Measurements from ENCODE around the gene SGSM2. TPM values are rescaled to one million over a fixed set of nuclear protein-coding genes. Genes with fewer than 3 reads are reported as not detected.

SGSM2 gene
- total and polyA plus RNA-seq, 12 donors, result 16.3 to 393 (median 52.9) TPM

DNA sequence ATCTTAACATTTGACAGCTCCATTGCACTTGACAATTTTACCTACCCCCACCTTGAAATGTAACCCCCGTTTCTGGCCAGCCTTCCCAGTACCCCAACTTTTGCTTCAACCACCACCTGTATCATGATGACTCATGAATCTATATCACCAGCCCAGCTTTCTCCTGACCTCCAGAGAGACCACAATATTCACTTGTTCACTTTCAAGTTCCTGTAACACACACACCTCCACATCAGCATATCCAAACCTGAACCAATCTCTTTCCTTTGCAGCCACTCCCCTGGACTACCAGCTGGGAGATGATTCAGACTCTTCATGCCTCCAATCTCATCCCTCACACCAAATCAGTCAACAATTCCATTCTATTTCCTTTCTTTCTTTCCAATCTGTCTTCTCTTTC lies 41.7 kb upstream of the SGSM2 start:
- Histone ChIP-seq H3K36me3 (replicated peaks in 1 of 2) (peaks cover 0 to 54% of the 10 kb centered on the region in 2 donors), H3K27ac (no peak overlapping the region), H3K9me3 (replicated peaks in 1 of 3) (no peaks in the 10 kb centered on the region), H3K27me3 (no peaks in the 10 kb centered on the region), H3K4me3 (no peak overlapping the region), H3K4me1 (replicated peaks in 1 of 2) (no peaks in the 10 kb centered on the region)
- intact Hi-C loops (cut with DNase I), result no loop called here
- no peak for TF ChIP-seq POLR2A (IDR thresholded peaks at IDR 0.05)
- TF ChIP-seq, protein P1, sequence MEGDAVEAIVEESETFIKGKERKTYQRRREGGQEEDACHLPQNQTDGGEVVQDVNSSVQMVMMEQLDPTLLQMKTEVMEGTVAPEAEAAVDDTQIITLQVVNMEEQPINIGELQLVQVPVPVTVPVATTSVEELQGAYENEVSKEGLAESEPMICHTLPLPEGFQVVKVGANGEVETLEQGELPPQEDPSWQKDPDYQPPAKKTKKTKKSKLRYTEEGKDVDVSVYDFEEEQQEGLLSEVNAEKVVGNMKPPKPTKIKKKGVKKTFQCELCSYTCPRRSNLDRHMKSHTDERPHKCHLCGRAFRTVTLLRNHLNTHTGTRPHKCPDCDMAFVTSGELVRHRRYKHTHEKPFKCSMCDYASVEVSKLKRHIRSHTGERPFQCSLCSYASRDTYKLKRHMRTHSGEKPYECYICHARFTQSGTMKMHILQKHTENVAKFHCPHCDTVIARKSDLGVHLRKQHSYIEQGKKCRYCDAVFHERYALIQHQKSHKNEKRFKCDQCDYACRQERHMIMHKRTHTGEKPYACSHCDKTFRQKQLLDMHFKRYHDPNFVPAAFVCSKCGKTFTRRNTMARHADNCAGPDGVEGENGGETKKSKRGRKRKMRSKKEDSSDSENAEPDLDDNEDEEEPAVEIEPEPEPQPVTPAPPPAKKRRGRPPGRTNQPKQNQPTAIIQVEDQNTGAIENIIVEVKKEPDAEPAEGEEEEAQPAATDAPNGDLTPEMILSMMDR (IDR thresholded peaks at IDR 0.05), result no peak
- 77 to 94% (median 86%) methylated on average over 1 of the region's 1 CpG for WGBS, 4 donors
- DNase-seq, result no peak

DNA sequence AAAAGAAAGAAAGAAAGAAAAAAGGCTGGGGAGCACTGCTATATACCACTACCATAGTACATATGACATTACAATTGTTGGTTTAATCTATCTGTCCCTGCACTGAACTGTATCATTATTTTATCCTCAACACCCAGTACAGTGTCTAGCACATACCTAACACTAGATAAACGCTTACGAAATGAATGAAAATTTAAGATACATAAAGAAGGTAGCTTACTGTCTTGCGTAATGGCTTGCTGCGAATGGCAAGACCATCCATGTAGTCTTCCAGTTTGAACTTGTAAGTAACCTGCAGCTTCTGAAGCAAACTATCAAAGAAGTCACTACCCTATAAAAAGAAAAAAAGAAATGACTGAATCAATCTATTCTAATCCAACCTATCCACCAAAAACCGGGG lies 40.3 kb upstream of the SGSM2 start:
- WGBS, 4 donors, result 89 to 94% (median 93%) methylated on average over 5 of the region's 5 CpGs
- H3K9me3 ChIP-seq (replicated peaks in 1 of 3), result no peaks in the 10 kb centered on the region
- peaks cover 0 to 48% of the 10 kb centered on the region in 2 donors for H3K36me3 ChIP-seq (replicated peaks in 1 of 2)
- H3K4me1 ChIP-seq (replicated peaks in 1 of 2), result peaks cover 3% of the 10 kb centered on the region in 2 donors
- TF ChIP-seq, protein P1 (IDR thresholded peaks at IDR 0.05), result no peak
- TF ChIP-seq POLR2A (IDR thresholded peaks at IDR 0.05), result no peak
- no peak overlapping the region for H3K4me3 ChIP-seq
- H3K27ac ChIP-seq, result no peak overlapping the region
- no peak for DNase-seq
- intact Hi-C loops (cut with DNase I), result no loop called here
- no peaks in the 10 kb centered on the region for H3K27me3 ChIP-seq

DNA sequence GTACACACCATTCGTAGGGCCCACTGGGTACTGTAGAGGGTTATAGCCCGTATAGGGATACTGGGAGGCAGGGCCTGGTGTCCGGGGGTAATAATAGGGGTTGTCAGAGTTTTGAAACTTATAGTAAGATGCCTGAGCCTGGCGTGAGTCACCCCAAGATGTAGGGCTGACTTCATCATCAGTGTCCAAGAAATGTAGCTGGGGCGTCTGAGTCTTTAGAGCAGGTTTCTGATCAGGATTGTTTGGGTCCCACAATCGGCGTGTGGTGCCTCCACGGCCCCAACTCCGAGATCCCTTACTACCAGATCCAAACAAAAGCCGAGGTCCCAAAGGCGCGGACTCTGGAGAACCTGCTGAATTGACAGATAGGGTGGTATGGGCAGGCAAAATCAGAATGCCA lies 38.2 kb upstream of the SGSM2 start:
- no peak for TF ChIP-seq POLR2A (IDR thresholded peaks at IDR 0.05)
- TF ChIP-seq, protein P1 (IDR thresholded peaks at IDR 0.05), result no peak
- no peaks in the 10 kb centered on the region for H3K9me3 ChIP-seq (replicated peaks in 1 of 3)
- 95 to 97% (median 96%) methylated on average over 9 to 12 of the region's 12 CpGs for WGBS, 4 donors
- H3K27ac ChIP-seq, result no peak overlapping the region
- H3K36me3 ChIP-seq (replicated peaks in 1 of 2), result peaks cover 0 to 28% of the 10 kb centered on the region in 2 donors
- H3K4me1 ChIP-seq (replicated peaks in 1 of 2), result peaks cover 9 to 10% of the 10 kb centered on the region in 2 donors
- DNase-seq, result no peak
- intact Hi-C loops (cut with DNase I), result no loop called here
- H3K4me3 ChIP-seq, result no peak overlapping the region
- H3K27me3 ChIP-seq, result no peaks in the 10 kb centered on the region

DNA sequence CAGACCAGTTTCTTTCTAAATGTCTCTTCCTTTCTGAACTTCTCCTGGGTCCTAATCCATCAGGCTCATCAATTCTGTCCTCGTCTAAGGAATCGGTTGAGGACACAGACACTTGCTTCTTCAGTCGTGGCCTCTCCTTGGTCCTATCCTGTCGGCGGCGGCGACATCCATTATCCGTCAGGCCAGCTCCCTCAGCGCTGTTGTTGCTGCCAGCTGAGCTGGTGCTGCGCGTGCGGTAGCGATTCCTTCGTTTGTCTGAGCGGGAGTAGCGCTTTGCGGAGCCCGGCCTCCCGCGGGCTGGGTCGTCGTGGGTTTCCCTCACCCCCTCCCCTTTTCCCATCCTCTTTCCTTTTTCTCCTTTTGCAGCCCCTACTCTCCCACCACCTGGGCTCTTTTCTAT lies 37.5 kb upstream of the SGSM2 start:
- DNase-seq, result no peak
- peaks cover 0 to 22% of the 10 kb centered on the region in 2 donors for H3K36me3 ChIP-seq (replicated peaks in 1 of 2)
- WGBS, 4 donors, result 90 to 94% (median 92%) methylated on average over 22 of the region's 22 CpGs

More for the DNA sequence above, 37.5 kb upstream of the SGSM2 start:
- Histone ChIP-seq H3K9me3 (replicated peaks in 1 of 3) (no peaks in the 10 kb centered on the region), H3K4me1 (replicated peaks in 1 of 2) (peaks cover 9 to 14% of the 10 kb centered on the region in 2 donors), H3K27ac (no peak overlapping the region), H3K4me3 (no peak overlapping the region), H3K27me3 (no peaks in the 10 kb centered on the region)
- TF ChIP-seq, protein P1 (IDR thresholded peaks at IDR 0.05), result no peak
- intact Hi-C loops (cut with DNase I), result no loop called here

Measured in adrenal gland (tissue), 12 donors.